CD8-positive, alpha-beta memory T cell (primary cell): ENCODE results near the gene PDE6D. TPM values are rescaled to one million over a fixed set of nuclear protein-coding genes. Genes with fewer than 3 reads are reported as not detected.
A peak's percentile ranks its signal among the peaks of the same experiment; 100 is the strongest.

Experiments used
- CTCF ChIA-PET: fragments of 350-600 bp; sonication (Branson Sonifier 250); formaldehyde crosslinking; loops from one replicate; lab custom pipeline; 2021; ENCODE audit warnings: antibody characterized with exemption; lab: Charles Lee
- POLR2A ChIA-PET: fragments of 350-600 bp; sonication (Branson Sonifier 250); formaldehyde crosslinking; loops from one replicate; lab custom pipeline; 2021; ENCODE audit warnings: antibody characterized with exemption; lab: Charles Lee
- DNase-seq, 5 donors: peaks; one replicate each; pipeline versions ENCODE4 v3.0.0 to v3.0.0-alpha.2; 2020 to 2022; ENCODE audit warnings: mixed read lengths in 1 of 5
- H3K27ac ChIP-seq: one replicate; pipeline ENCODE4 v1.7.0; 2013; ENCODE audit warnings: low read depth, mild to moderate bottlenecking, low read length, moderate library complexity
- H3K27me3 ChIP-seq: 2 replicates; pipeline ENCODE4 v1.7.0; 2013; ENCODE audit warnings: low read length, mild to moderate bottlenecking; ENCODE audit not compliant: insufficient read depth, poor library complexity, severe bottlenecking
- H3K36me3 ChIP-seq: 2 replicates; pipeline ENCODE4 v1.7.0; 2013; ENCODE audit warnings: mild to moderate bottlenecking, low read length, moderate library complexity; ENCODE audit not compliant: insufficient read depth
- H3K4me1 ChIP-seq: 2 replicates; pipeline ENCODE4 v1.7.0; 2013; ENCODE audit warnings: mild to moderate bottlenecking, low read length, moderate library complexity; ENCODE audit not compliant: insufficient read depth
- H3K4me3 ChIP-seq: 2 replicates; pipeline ENCODE4 v1.7.0; 2013; ENCODE audit warnings: mild to moderate bottlenecking, low read length
- H3K9me3 ChIP-seq: 2 replicates; pipeline ENCODE4 v1.7.0; 2013; ENCODE audit warnings: mild to moderate bottlenecking, low read length
- H3K27ac Mint-ChIP-seq, 8 donors: one replicate each; pipeline ENCODE4 v1.8.0; 2020 to 2021; ENCODE audit warnings: mixed read lengths in 8 of 8, mild to moderate bottlenecking in 6 of 8, inconsistent platforms in 3 of 8, moderate library complexity in 3 of 8
- H3K27me3 Mint-ChIP-seq, 2 donors: one replicate each; pipeline ENCODE4 v1.8.0; 2020 to 2021; ENCODE audit warnings: mixed read lengths in 2 of 2, mild to moderate bottlenecking in 1 of 2, moderate library complexity in 1 of 2
- H3K36me3 Mint-ChIP-seq, 3 donors: one replicate each; pipeline ENCODE4 v1.8.0; 2020 to 2021; ENCODE audit warnings: mixed read lengths in 3 of 3, inconsistent platforms in 1 of 3, mild to moderate bottlenecking in 1 of 3
- H3K4me1 Mint-ChIP-seq, 3 donors: one replicate each; pipeline ENCODE4 v1.8.0; 2020 to 2021; ENCODE audit warnings: mixed read lengths in 3 of 3, inconsistent platforms in 1 of 3, mild to moderate bottlenecking in 1 of 3
- H3K4me3 Mint-ChIP-seq, 7 donors: one replicate each; pipeline ENCODE4 v1.8.0; 2020 to 2021; ENCODE audit warnings: mixed read lengths in 7 of 7, mild to moderate bottlenecking in 6 of 7, moderate library complexity in 4 of 7, inconsistent platforms in 2 of 7
- H3K9me3 Mint-ChIP-seq, 5 donors: one replicate each; pipeline ENCODE4 v1.8.0; 2020 to 2022; ENCODE audit warnings: mixed read lengths in 5 of 5, mild to moderate bottlenecking in 3 of 5, moderate library complexity in 2 of 5, inconsistent platforms in 1 of 5
- polyA plus RNA-seq: library from polyadenylated mRNA; unstranded; fragments of 300-500 nt; fragmentation: Illumina TruSeq; gene quantifications from one replicate; pipeline ENCODE4 v1.2.3, GENCODE V29; 2021
- total RNA-seq, 2 experiments: library from RNA; stranded (reverse); gene quantifications; one replicate each; pipeline ENCODE4 v1.2.3, GENCODE V29; 2021

Gene PDE6D
- total and polyA plus RNA-seq, 3 experiments from 2014 or later, result 33.7 to 62.8 (median 35.5) TPM

GRCh38 chr2:231691251-231691772 is 89.8 kb downstream of the PDE6D start:
- Mint-ChIP-seq H3K27me3 (peaks cover 0 to 3% of the 10 kb centered on the region in 2 donors), H3K4me3 (no peak overlapping the region), H3K27ac (no peak overlapping the region), H3K4me1 (peaks cover 4 to 7% (median 5%) of the 10 kb centered on the region in 3 donors), H3K36me3 (no peaks in the 10 kb centered on the region), H3K9me3 (no peaks in the 10 kb centered on the region)
- POLR2A ChIA-PET, result no interaction called here
- Histone ChIP-seq H3K9me3 (no peaks in the 10 kb centered on the region), H3K4me3 (no peak overlapping the region), H3K27ac (no peak overlapping the region), H3K36me3 (no peaks in the 10 kb centered on the region), H3K4me1 (no peaks in the 10 kb centered on the region), H3K27me3 (no peaks in the 10 kb centered on the region)
- CTCF ChIA-PET, result interaction anchor here (1.1 to 11.3 kb wide), 4 partner anchors 14 to 33 kb away, joined by 3 to 209 read pairs (median 7); no protein-coding TSS in a partner anchor
- no peak for DNase-seq

GRCh38 chr2:231689124-231689893 is 91.8 kb downstream of the PDE6D start:
- H3K9me3 Mint-ChIP-seq, result no peaks in the 10 kb centered on the region

GRCh38 chr2:231688719-231689118 is 92.4 kb downstream of the PDE6D start:
- no peak overlapping the region for H3K4me3 ChIP-seq
- no peak overlapping the region for H3K4me3 Mint-ChIP-seq

More at GRCh38 chr2:231689124-231689893, 91.8 kb downstream of the PDE6D start:
- Mint-ChIP-seq H3K27ac (no peak overlapping the region), H3K4me3 (no peak overlapping the region), H3K4me1 (peaks cover 4 to 7% (median 5%) of the 10 kb centered on the region in 3 donors), H3K36me3 (no peaks in the 10 kb centered on the region), H3K27me3 (peaks cover 0 to 5% of the 10 kb centered on the region in 2 donors)
- no peak for DNase-seq
- Histone ChIP-seq H3K36me3 (no peaks in the 10 kb centered on the region), H3K9me3 (no peaks in the 10 kb centered on the region), H3K4me1 (no peaks in the 10 kb centered on the region), H3K4me3 (no peak overlapping the region), H3K27me3 (no peaks in the 10 kb centered on the region), H3K27ac (no peak overlapping the region)
- ChIA-PET POLR2A (no interaction called here), CTCF (interaction anchor here (0.9 to 11.3 kb wide), 5 partner anchors 14 to 85 kb away, joined by 3 to 209 read pairs (median 12); no protein-coding TSS in a partner anchor)

GRCh38 chr2:231687961-231688360 is 93.1 kb downstream of the PDE6D start:
- ChIA-PET POLR2A (interaction anchor here (1.7 kb wide), 1 partner anchor 26 kb away, joined by 9 read pairs; no protein-coding TSS in a partner anchor), CTCF (interaction anchor here (1.8 to 11.3 kb wide), 5 partner anchors 8 to 27 kb away, joined by 5 to 209 read pairs (median 12); no protein-coding TSS in a partner anchor)
- Mint-ChIP-seq H3K27ac (no peak overlapping the region), H3K9me3 (no peaks in the 10 kb centered on the region), H3K4me1 (peaks cover 4 to 7% (median 5%) of the 10 kb centered on the region in 3 donors), H3K27me3 (peaks cover 0 to 5% of the 10 kb centered on the region in 2 donors), H3K4me3 (no peak overlapping the region), H3K36me3 (no peaks in the 10 kb centered on the region)
- no peaks in the 10 kb centered on the region for H3K9me3 ChIP-seq
- no peaks in the 10 kb centered on the region for H3K36me3 ChIP-seq
- no peak overlapping the region for H3K4me3 ChIP-seq
- no peak overlapping the region for H3K27ac ChIP-seq
- H3K4me1 ChIP-seq, result no peaks in the 10 kb centered on the region
- no peaks in the 10 kb centered on the region for H3K27me3 ChIP-seq
- DNase-seq, result no peak

More at GRCh38 chr2:231688719-231689118, 92.4 kb downstream of the PDE6D start:
- no peaks in the 10 kb centered on the region for H3K9me3 ChIP-seq
- H3K27ac Mint-ChIP-seq, result no peak overlapping the region
- H3K4me1 ChIP-seq, result no peaks in the 10 kb centered on the region
- peaks cover 4 to 7% (median 5%) of the 10 kb centered on the region in 3 donors for H3K4me1 Mint-ChIP-seq
- no peaks in the 10 kb centered on the region for H3K36me3 ChIP-seq
- no peaks in the 10 kb centered on the region for H3K27me3 ChIP-seq
- no peaks in the 10 kb centered on the region for H3K36me3 Mint-ChIP-seq
- no peaks in the 10 kb centered on the region for H3K9me3 Mint-ChIP-seq
- peaks cover 0 to 5% of the 10 kb centered on the region in 2 donors for H3K27me3 Mint-ChIP-seq
- CTCF ChIA-PET, result interaction anchor here (0.9 to 11.3 kb wide), 4 partner anchors 14 to 84 kb away, joined by 3 to 209 read pairs (median 35); no protein-coding TSS in a partner anchor
- H3K27ac ChIP-seq, result no peak overlapping the region
- POLR2A ChIA-PET, result no interaction called here
- DNase-seq, result no peak

GRCh38 chr2:231687133-231687852 is 93.8 kb downstream of the PDE6D start:
- Mint-ChIP-seq H3K27ac (peak overlapping the region in 1 of 8 donors; percentile 43), H3K4me3 (no peak overlapping the region)

GRCh38 chr2:231686192-231687100 is 94.6 kb downstream of the PDE6D start:
- Histone ChIP-seq H3K27ac (no peak overlapping the region), H3K4me1 (no peaks in the 10 kb centered on the region), H3K36me3 (no peaks in the 10 kb centered on the region), H3K27me3 (peaks cover 3% of the 10 kb centered on the region), H3K4me3 (no peak overlapping the region), H3K9me3 (no peaks in the 10 kb centered on the region)
- ChIA-PET POLR2A (interaction anchor here (1.7 kb wide), 1 partner anchor 28 kb away, joined by 9 read pairs; no protein-coding TSS in a partner anchor), CTCF (interaction anchor here (0.8 to 11.3 kb wide), 10 partner anchors 10 to 42 kb away, joined by 3 to 209 read pairs (median 6); no protein-coding TSS in a partner anchor)
- peaks cover 4 to 11% (median 5%) of the 10 kb centered on the region in 3 donors for H3K4me1 Mint-ChIP-seq
- H3K36me3 Mint-ChIP-seq, result no peaks in the 10 kb centered on the region
- H3K27ac Mint-ChIP-seq, result peak overlapping the region in 1 of 8 donors; percentile 43
- no peak overlapping the region for H3K4me3 Mint-ChIP-seq
- H3K9me3 Mint-ChIP-seq, result no peaks in the 10 kb centered on the region
- peaks cover 14 to 15% of the 10 kb centered on the region in 2 donors for H3K27me3 Mint-ChIP-seq
- no peak for DNase-seq

More at GRCh38 chr2:231687133-231687852, 93.8 kb downstream of the PDE6D start:
- POLR2A ChIA-PET, result interaction anchor here (1.7 kb wide), 1 partner anchor 27 kb away, joined by 9 read pairs; no protein-coding TSS in a partner anchor
- peak; percentile 34 to 75 (median 52) for DNase-seq
- no peaks in the 10 kb centered on the region for H3K36me3 ChIP-seq
- no peak overlapping the region for H3K4me3 ChIP-seq
- Mint-ChIP-seq H3K4me1 (peaks cover 4 to 7% (median 5%) of the 10 kb centered on the region in 3 donors), H3K27me3 (peaks cover 6 to 11% of the 10 kb centered on the region in 2 donors), H3K36me3 (no peaks in the 10 kb centered on the region), H3K9me3 (no peaks in the 10 kb centered on the region)
- CTCF ChIA-PET, result interaction anchor here (0.8 to 11.3 kb wide), 7 partner anchors 9 to 37 kb away, joined by 5 to 209 read pairs (median 6); no protein-coding TSS in a partner anchor
- H3K27ac ChIP-seq, result no peak overlapping the region
- no peaks in the 10 kb centered on the region for H3K27me3 ChIP-seq
- H3K4me1 ChIP-seq, result no peaks in the 10 kb centered on the region
- H3K9me3 ChIP-seq, result no peaks in the 10 kb centered on the region
